A673 (cell line): ENCODE measurements around the gene TNS3. TPM values are rescaled to one million over a fixed set of nuclear protein-coding genes. Genes with fewer than 3 reads are reported as not detected.

Experiments used
- BruUV-seq: library from RNA; stranded (reverse); fragments of 400-500 nt; replicated peaks from 2 replicates; lab custom pipeline; 2021; lab: Mats Ljungman, UMichigan
- CTCF ChIA-PET: fragments of 300-600 bp; sonication (Branson Sonifier 250); formaldehyde crosslinking; loops from one replicate; lab custom pipeline; 2022; ENCODE audit warnings: antibody characterized with exemption; lab: Charles Lee
- POLR2A ChIA-PET: fragments of 300-600 bp; sonication (Branson Sonifier 250); formaldehyde crosslinking; loops from one replicate; lab custom pipeline; 2022; ENCODE audit warnings: antibody characterized with exemption; ENCODE audit not compliant: low non-redundant PET; lab: Charles Lee
- DNase-seq: peaks from one replicate; pipeline ENCODE4 v3.0.0-alpha.2; 2015; ENCODE audit warnings: low spot score
- H3K27ac ChIP-seq: fragments of 200-600 bp; sonication (generic); 2 replicates; pipeline ENCODE4 v1.5.1; 2016; ENCODE audit warnings: mixed run types, low read depth, mild to moderate bottlenecking, mixed read lengths, antibody characterized with exemption, low read length; ENCODE audit not compliant: poor library complexity, severe bottlenecking
- H3K27me3 ChIP-seq: fragments of 200-600 bp; sonication (generic); replicated peaks from 2 replicates; pipeline ENCODE4 v1.6.1; 2017; ENCODE audit warnings: mixed run types, low read depth, mild to moderate bottlenecking, mixed read lengths, antibody characterized with exemption, low read length; ENCODE audit not compliant: insufficient read depth, poor library complexity
- H3K36me3 ChIP-seq: fragments of 200-600 bp; sonication (generic); 2 replicates; pipeline ENCODE4 v1.6.1; 2016; ENCODE audit warnings: mixed run types, mild to moderate bottlenecking, mixed read lengths, antibody characterized with exemption, low read length; ENCODE audit not compliant: insufficient read depth, poor library complexity, severe bottlenecking
- H3K4me1 ChIP-seq: fragments of 200-600 bp; sonication (generic); 2 replicates; pipeline ENCODE4 v1.6.1; 2017; ENCODE audit warnings: mixed run types, mild to moderate bottlenecking, mixed read lengths, antibody characterized with exemption, low read length; ENCODE audit not compliant: insufficient read depth, poor library complexity, severe bottlenecking
- H3K4me3 ChIP-seq: fragments of 200-600 bp; sonication (generic); 2 replicates; pipeline ENCODE4 v1.5.1; 2016; ENCODE audit warnings: low read depth, mixed run types, mild to moderate bottlenecking, mixed read lengths, low read length; ENCODE audit not compliant: poor library complexity, severe bottlenecking
- H3K9me3 ChIP-seq: fragments of 200-600 bp; sonication (generic); 2 replicates; pipeline ENCODE4 v1.6.1; 2016; ENCODE audit warnings: mixed run types, low read depth, mild to moderate bottlenecking, mixed read lengths, antibody characterized with exemption, low read length; ENCODE audit not compliant: poor library complexity, severe bottlenecking
- CTCF ChIP-seq: fragments of 300-800, 200-600 bp; sonication (generic); conservative IDR thresholded peaks from 2 replicates; pipeline ENCODE4 v1.5.1; 2017; ENCODE audit warnings: low read depth, mild to moderate bottlenecking, antibody characterized with exemption, low read length, moderate library complexity, mixed read lengths
- EZH2 ChIP-seq: fragments of 200-600 bp; sonication (generic); IDR thresholded peaks from 2 replicates; pipeline ENCODE4 v1.6.1; 2017; ENCODE audit warnings: borderline replicate concordance, low read depth, mild to moderate bottlenecking, mixed read lengths, antibody characterized with exemption, low read length; ENCODE audit not compliant: poor library complexity, severe bottlenecking
- intact Hi-C: fragments of 100-400 bp; cut with micrococcal nuclease; formaldehyde crosslinking; loops from one replicate; pipeline ENCODE4 v1.10.0; 2022; ENCODE audit not compliant: unreplicated experiment
- total RNA-seq: library from RNA; stranded (reverse); gene quantifications from 2 replicates; pipeline ENCODE4 v1.2.3, GENCODE V29; 2021

TNS3 gene
- total RNA-seq, 1 experiment from 2014 or later, result not detected

- no peaks in the 10 kb centered on the region for H3K4me1 ChIP-seq
- BruUV-seq, result no TSS peak
- ChIA-PET CTCF (no interaction called here), POLR2A (no interaction called here)
- peaks cover 68% of the 10 kb centered on the region for H3K27me3 ChIP-seq
- H3K9me3 ChIP-seq, result no peaks in the 10 kb centered on the region
- H3K4me3 ChIP-seq, result no peak overlapping the region
- intact Hi-C loops, result no loop called here
- TF ChIP-seq CTCF (no peak), EZH2 (no peak)
- H3K27ac ChIP-seq, result no peak overlapping the region
- no peak for DNase-seq
- no peaks in the 10 kb centered on the region for H3K36me3 ChIP-seq
Measured at GRCh38 chr7:47538846-47539311, 43.0 kb downstream of the TNS3 start.

DNA sequence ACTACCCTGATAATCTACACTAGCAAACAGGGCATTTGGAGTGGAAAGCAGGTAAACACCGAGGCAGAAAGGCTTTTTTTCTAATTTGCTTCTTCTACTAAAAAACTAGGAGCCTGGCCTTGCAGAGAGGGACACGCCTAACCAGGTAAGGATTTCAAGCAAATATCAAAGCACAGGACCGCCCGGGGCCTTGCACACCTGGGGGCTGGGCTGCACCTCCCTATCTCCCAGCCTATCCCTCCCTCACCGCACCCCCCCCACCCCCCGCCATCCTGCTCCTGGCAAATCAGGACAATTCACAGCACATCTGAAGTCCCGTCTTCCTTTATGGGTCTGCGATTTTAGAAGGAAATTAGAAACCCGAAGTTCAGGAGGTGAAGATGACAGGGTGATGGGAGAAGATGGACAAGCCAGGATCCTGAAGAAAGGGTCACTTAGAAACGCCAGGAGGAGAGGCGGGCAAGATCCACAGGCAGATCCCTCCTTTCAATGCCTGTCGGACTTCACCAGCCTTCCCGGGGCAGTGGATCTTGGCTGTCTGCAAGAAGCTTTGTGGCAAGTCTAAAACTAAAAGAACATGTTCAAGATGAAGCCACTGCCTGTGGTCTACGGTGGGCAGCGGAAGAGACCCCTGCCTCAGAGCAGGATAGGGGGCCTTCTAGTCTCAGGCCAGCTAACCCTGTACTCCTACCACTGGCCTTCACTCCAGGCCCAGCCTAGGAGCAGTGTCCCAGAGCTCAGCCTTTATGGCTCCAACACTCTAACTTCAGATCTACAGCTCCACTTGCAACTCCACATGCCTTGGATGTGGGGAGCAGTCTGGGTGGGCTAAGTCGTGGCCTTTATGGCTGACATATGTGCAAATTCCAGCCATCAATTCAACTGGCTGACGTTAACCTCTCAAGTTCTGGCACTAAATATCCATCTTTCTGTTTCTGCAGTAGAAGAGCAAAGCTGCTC lies 43.9 kb downstream of the TNS3 start:
- H3K27ac ChIP-seq, result no peak overlapping the region
- no peaks in the 10 kb centered on the region for H3K36me3 ChIP-seq
- H3K4me3 ChIP-seq, result no peak overlapping the region
- no peak for DNase-seq
- BruUV-seq, result no TSS peak
- TF ChIP-seq EZH2 (peak; percentile 40), CTCF (no peak)
- no peaks in the 10 kb centered on the region for H3K4me1 ChIP-seq
- CTCF ChIA-PET, result no interaction called here
- H3K9me3 ChIP-seq, result no peaks in the 10 kb centered on the region
- H3K27me3 ChIP-seq, result peaks cover 62% of the 10 kb centered on the region
- POLR2A ChIA-PET, result interaction anchor here (0.6 kb wide), 1 partner anchor 1252 kb away, joined by 5 read pairs; no protein-coding TSS in a partner anchor
- intact Hi-C loops, result no loop called here

- POLR2A ChIA-PET, result interaction anchor here (0.6 kb wide), 1 partner anchor 1253 kb away, joined by 5 read pairs; no protein-coding TSS in a partner anchor
- CTCF ChIA-PET, result no interaction called here
- no peak for DNase-seq
- Histone ChIP-seq H3K36me3 (no peaks in the 10 kb centered on the region), H3K27me3 (peaks cover 57% of the 10 kb centered on the region), H3K9me3 (no peaks in the 10 kb centered on the region), H3K4me1 (no peaks in the 10 kb centered on the region), H3K27ac (no peak overlapping the region), H3K4me3 (no peak overlapping the region)
- TF ChIP-seq CTCF (no peak), EZH2 (no peak)
- BruUV-seq, result no TSS peak
- intact Hi-C loops, result no loop called here
Measured at GRCh38 chr7:47536661-47537611, 45.0 kb downstream of the TNS3 start.
